GM12875 (cell line): ENCODE results near the gene APOO.

Experiments
- H3K4me3 ChIP-seq: one replicate; pipeline ENCODE4 v1.5.1; 2011; ENCODE audit warnings: low read depth, low read length, control low read depth
- TF ChIP-seq, protein P1 (sequence below): IDR thresholded peaks from 2 replicates; pipeline ENCODE4 v1.5.1; 2011; ENCODE audit warnings: low read depth, mild to moderate bottlenecking, control low read depth, inconsistent platforms, low read length, moderate library complexity, borderline replicate concordance; ENCODE audit not compliant: insufficient read depth

Gene APOO

DNA sequence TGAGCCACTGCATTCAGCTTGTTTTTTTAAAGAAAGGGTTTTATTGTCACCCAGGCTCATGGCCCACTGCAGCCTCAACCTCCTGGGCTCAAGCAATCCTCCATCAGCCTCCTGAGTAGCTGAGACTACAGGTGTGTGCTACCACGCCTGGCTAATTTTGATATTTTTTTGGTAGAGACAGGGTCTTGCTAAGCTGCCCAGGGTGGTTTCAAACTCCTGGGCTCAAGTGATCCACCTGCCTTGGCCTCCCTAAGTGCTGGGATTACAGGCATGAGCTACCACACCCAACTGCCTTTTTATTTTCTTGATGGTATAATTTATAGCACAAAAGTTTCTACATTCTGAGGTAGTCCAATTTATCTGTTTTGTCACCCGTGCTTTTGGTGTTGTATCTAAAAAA, 85.9 kb downstream of the APOO start:
- no peak overlapping the region for H3K4me3 ChIP-seq
- TF ChIP-seq, protein P1, sequence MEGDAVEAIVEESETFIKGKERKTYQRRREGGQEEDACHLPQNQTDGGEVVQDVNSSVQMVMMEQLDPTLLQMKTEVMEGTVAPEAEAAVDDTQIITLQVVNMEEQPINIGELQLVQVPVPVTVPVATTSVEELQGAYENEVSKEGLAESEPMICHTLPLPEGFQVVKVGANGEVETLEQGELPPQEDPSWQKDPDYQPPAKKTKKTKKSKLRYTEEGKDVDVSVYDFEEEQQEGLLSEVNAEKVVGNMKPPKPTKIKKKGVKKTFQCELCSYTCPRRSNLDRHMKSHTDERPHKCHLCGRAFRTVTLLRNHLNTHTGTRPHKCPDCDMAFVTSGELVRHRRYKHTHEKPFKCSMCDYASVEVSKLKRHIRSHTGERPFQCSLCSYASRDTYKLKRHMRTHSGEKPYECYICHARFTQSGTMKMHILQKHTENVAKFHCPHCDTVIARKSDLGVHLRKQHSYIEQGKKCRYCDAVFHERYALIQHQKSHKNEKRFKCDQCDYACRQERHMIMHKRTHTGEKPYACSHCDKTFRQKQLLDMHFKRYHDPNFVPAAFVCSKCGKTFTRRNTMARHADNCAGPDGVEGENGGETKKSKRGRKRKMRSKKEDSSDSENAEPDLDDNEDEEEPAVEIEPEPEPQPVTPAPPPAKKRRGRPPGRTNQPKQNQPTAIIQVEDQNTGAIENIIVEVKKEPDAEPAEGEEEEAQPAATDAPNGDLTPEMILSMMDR: no peak

DNA sequence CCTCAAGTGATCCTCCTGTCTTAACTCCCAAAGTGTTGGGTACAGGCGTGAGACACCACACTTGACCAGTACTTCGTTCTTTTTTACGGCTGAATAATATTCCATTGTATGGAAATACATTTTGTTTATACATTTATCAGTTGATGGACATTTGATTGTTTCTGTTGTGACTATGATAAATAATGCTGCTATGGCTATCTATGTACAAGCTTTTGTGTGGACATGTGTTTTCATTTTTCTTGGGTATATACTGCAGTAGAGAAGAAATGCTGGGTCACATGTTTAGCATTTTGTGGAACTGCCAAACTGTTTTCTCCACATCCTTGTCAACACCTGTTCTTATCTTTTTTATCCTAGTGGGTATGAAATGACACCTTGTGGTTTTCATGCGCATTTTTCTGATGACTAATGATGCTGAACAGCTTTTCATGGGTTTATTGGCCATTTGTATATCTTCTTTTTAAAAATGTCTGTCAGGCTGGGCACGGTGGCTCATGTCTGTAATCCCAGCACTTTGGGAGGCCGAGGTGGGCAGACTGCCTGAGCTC, 87.4 kb downstream of the APOO start:
- TF ChIP-seq, protein P1: no peak
- no peak overlapping the region for H3K4me3 ChIP-seq

DNA sequence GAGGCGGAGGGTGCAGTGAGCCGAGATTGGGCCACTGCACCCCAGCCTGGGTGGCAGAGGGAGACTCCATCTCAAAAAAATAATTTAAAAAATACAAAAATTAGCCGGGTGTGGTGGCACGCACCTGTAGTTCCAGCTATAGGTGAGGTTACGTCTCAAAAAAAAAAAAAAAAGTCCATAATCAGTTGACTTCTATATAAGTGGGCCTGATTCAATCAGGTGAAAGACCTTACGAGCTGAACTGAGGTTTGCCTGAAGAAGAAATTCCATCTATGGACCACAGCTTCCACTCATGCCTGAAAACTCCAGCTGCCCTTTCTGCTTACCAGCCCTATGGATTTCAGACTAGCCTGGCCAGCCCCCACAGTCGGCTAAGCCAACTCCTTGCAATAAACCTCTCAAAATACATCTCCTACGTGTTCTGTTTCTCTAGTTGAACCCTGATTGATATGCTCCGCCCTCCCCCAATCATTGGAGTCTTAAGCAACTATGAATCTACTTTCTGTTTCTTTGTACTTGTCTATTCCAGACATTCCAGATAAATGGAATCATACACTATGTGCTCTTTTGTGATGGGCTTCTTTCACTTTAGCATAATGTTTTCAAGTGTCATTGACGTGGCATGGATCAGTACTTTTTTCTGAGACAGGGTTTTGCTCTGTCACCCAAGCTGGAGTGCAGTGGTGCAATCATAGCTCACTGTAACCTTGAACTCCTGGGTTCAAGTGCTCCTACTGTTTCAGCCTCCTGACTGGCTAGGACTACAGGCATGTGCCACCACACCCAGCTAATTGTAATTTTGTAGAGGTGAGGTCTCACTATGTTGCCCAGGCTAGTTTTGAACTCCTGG, 88.1 kb downstream of the APOO start:
- TF ChIP-seq, protein P1: no peak
- no peak overlapping the region for H3K4me3 ChIP-seq

DNA sequence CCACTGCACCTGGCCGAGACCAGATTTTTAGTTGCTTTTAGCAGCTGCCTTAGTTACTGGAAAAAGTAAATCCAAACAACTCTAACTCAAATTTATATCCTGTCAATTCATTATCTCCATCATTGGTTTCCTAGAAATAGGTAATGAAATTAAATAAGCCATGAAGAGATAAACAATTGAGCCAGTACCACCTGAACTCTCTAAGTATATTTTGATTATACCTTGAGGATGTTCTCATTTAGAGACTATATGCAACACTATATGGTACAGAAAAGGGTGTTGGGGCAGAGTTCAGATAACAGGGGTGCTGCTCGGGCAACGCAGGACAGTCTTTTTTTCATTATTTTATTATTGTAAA, 89.8 kb downstream of the APOO start:
- TF ChIP-seq, protein P1: no peak
- no peak overlapping the region for H3K4me3 ChIP-seq

DNA sequence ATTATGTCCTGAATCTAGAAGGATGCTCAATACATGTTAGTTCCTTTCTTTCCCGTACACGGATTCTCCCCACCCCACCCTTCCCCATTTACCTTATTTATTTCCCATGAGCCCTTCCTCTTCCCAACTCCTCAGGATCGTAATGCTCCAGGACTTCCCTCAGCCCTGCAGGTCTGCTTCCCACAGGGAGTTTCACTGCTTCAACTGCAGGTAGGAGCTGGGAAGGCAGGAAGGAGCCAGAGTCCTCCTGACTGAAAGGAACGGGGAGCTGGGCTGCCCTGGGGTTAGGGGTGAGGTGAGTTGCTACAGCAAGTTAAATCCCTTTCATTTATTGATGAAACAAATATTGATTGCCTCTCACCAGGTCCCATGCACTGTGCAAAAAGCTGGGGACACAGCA, 91.6 kb downstream of the APOO start:
- TF ChIP-seq, protein P1: no peak
- H3K4me3 ChIP-seq: no peak overlapping the region

DNA sequence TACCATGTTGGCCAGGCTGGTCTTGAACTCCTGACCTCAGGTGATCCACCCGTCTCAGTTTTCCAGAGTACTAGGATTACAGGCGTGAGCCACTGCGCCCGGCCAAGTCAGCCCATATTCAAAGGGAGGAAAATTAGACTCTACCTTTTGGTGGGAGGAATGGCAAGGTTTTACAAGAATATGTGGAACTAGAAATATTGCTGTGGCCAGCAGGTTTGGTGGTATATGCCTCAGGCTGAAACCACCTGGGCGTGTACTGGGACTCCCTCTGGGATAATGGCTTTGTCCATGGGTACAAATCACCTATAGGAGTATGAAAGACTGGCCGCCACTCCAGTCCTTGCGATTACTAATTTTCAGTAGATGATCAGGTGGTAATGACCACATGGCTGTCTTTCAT, 92.4 kb downstream of the APOO start:
- no peak overlapping the region for H3K4me3 ChIP-seq
- TF ChIP-seq, protein P1: no peak

DNA sequence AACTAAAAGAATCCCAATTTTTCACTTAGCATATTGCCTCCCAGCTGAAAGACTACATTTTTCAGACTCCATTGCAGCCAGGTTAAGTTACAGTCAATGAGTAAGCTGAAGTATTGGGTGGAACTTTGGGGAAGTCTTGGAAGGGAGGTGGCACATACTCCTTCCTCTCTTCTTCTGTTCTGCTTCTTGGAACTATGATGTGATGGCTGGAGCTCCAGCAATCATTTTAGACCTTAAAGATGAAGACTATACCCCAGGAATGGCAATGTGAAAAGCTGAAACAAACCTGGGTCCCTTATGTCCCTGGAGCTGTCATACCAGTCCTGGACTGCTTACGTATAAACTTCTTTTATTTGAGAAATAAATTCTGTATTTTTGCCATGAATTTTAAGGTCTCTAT, 93.9 kb downstream of the APOO start:
- no peak overlapping the region for H3K4me3 ChIP-seq
- TF ChIP-seq, protein P1: no peak
